A549 (cell line): Measurements from ENCODE around the gene SETD4. TPM values are rescaled to one million over a fixed set of nuclear protein-coding genes. Genes with fewer than 3 reads are reported as not detected.

ENCODE experiments used
- ATAC-seq, 2 experiments: fragments of 200-7000 bp in 1 of 2; fragments of >200 bp in 1 of 2; cut with Nextera tagmentation in 1 of 2; cut with Tn5 transposase in 1 of 2; 3 replicates each; pipeline versions ENCODE4 v1.8.0 to v1.9.1; 2018 to 2020; ENCODE audit warnings: mild to moderate bottlenecking in 1 of 2, moderate library complexity in 1 of 2
- CTCF ChIA-PET: fragments of 300-600 bp; sonication (Branson Sonifier 250); formaldehyde crosslinking; extraction: SDS; loops from one replicate; lab custom pipeline; 2021; ENCODE audit warnings: antibody characterized with exemption, inconsistent platforms; lab: Yijun Ruan, JAX
- POLR2A ChIA-PET: fragments of 350-600 bp; formaldehyde crosslinking; extraction: SDS; loops from one replicate; lab custom pipeline; 2021; ENCODE audit warnings: antibody characterized with exemption, inconsistent platforms; lab: Yijun Ruan, JAX
- DNase-seq, 2 experiments: peaks; one replicate each; pipeline versions ENCODE4 v3.0.0 to v3.0.0-alpha.2; 2011 to 2016; ENCODE audit warnings: low read depth in 1 of 2, low spot score in 1 of 2
- FAIRE-seq: peaks from 2 replicates; lab custom pipeline; 2011; peaks lifted over from hg19 to GRCh38; lab: Jason Lieb, UNC
- H3K27ac ChIP-seq, 2 experiments: fragments of >200 bp; sonication (Bioruptor Twin); formaldehyde crosslinking; 3 replicates each; pipeline ENCODE4 v1.5.1; 2016 to 2017
- H3K4me1 ChIP-seq: fragments of >200 bp; sonication (Bioruptor Twin); formaldehyde crosslinking; 3 replicates; pipeline ENCODE4 v1.6.1; 2016
- H3K4me2 ChIP-seq: fragments of >200 bp; sonication (Bioruptor Twin); formaldehyde crosslinking; 3 replicates; pipeline ENCODE4 v1.6.1; 2016
- H3K4me3 ChIP-seq: fragments of >200 bp; sonication (Bioruptor Twin); formaldehyde crosslinking; 3 replicates; pipeline ENCODE4 v1.5.1; 2016
- H3K9me3 ChIP-seq: fragments of >200 bp; sonication (Bioruptor Twin); formaldehyde crosslinking; 3 replicates; pipeline ENCODE4 v1.6.1; 2016
- BHLHE40 ChIP-seq: IDR thresholded peaks from 2 replicates; pipeline ENCODE4 v1.6.1; 2012; ENCODE audit warnings: low read depth, low read length, inconsistent platforms
- CBX2 ChIP-seq: fragments of 200-600 bp; sonication (generic); IDR thresholded peaks from 2 replicates; pipeline ENCODE4 v1.6.1; 2016; ENCODE audit warnings: low read depth, mild to moderate bottlenecking, borderline replicate concordance
- CBX8 ChIP-seq: fragments of 200-600 bp; sonication (generic); IDR thresholded peaks from 2 replicates; pipeline ENCODE4 v1.6.1; 2016
- EP300 ChIP-seq, 2 experiments: fragments of >200 bp; sonication (Bioruptor Twin); formaldehyde crosslinking; IDR thresholded peaks; 2 replicates in 1 of 2; 3 replicates in 1 of 2; pipeline ENCODE4 v1.6.1; 2016 to 2017
- HDAC2 ChIP-seq: fragments of 200-600 bp; sonication (generic); IDR thresholded peaks from 2 replicates; pipeline ENCODE4 v1.6.1; 2016
- HEYL ChIP-seq: fragments of 250-450 bp; sonication (Bioruptor Pico); IDR thresholded peaks from 2 replicates; pipeline ENCODE4 v1.8.0; 2021; ENCODE audit warnings: mild to moderate bottlenecking, moderate library complexity
- HMGXB4 ChIP-seq: fragments of 250-450 bp; sonication (Bioruptor Pico); IDR thresholded peaks from 2 replicates; pipeline ENCODE4 v1.5.0; 2021; ENCODE audit warnings: mild to moderate bottlenecking, moderate library complexity, borderline replicate concordance
- HOXA7 ChIP-seq: fragments of 250-450 bp; sonication (Bioruptor Pico); IDR thresholded peaks from 2 replicates; pipeline ENCODE4 v1.5.0; 2020; ENCODE audit warnings: mild to moderate bottlenecking, moderate library complexity
- KDM5A ChIP-seq: fragments of 200-600 bp; sonication (generic); IDR thresholded peaks from 2 replicates; pipeline ENCODE4 v1.6.1; 2016; ENCODE audit warnings: antibody characterized with exemption, mild to moderate bottlenecking
- MAFK ChIP-seq: fragments of 450-650 bp; IDR thresholded peaks from 2 replicates; pipeline ENCODE4 v1.6.1; 2014; ENCODE audit not compliant: partially characterized antibody
- NFE2L2 ChIP-seq: fragments of 150-350 bp; conservative IDR thresholded peaks from 2 replicates; pipeline ENCODE4 v1.6.1; 2014; ENCODE audit warnings: low read length
- PBX3 ChIP-seq: IDR thresholded peaks from 2 replicates; pipeline ENCODE4 v1.6.1; 2012
- RCOR1 ChIP-seq: fragments of 150-350 bp; IDR thresholded peaks from 2 replicates; pipeline ENCODE4 v1.6.1; 2014; ENCODE audit warnings: antibody characterized with exemption, low read length, low read depth
- RFX5 ChIP-seq: fragments of 450-650 bp; IDR thresholded peaks from 2 replicates; pipeline ENCODE4 v1.7.1; 2014; ENCODE audit warnings: antibody characterized with exemption, mild to moderate bottlenecking, moderate library complexity
- SMC3 ChIP-seq: fragments of >200 bp; sonication (Bioruptor Twin); formaldehyde crosslinking; IDR thresholded peaks from 3 replicates; pipeline ENCODE4 v1.6.1; 2018; ENCODE audit warnings: inconsistent platforms
- TFCP2L1 ChIP-seq: fragments of 250-450 bp; sonication (Bioruptor Pico); IDR thresholded peaks from 2 replicates; pipeline ENCODE4 v1.5.0; 2021; ENCODE audit warnings: mild to moderate bottlenecking
- ZNF302 ChIP-seq: fragments of 250-450 bp; sonication (Bioruptor Pico); IDR thresholded peaks from 2 replicates; pipeline ENCODE4 v1.9.0; 2021; ENCODE audit warnings: inconsistent platforms, mild to moderate bottlenecking, moderate library complexity
- WGBS: methylation state at CpG from one replicate; pipeline ENCODE4 v1.1.6; 2017; ENCODE audit errors: missing lambda C conversion rate; 5-methylcytosine and 5-hydroxymethylcytosine counted together
- polyA plus RNA-seq, 4 experiments: library from polyadenylated mRNA; depleted of rRNA in 3 of 4; stranded (reverse); fragments of >200 nt; fragmentation: RNase III in 1 of 4; extraction: RNeasy Plus Mini Kit Qiagen cat#74134 plus additional on column Dnase treatment in 1 of 4; gene quantifications; 2 replicates in 3 of 4; 3 replicates in 1 of 4; pipeline ENCODE4 v1.2.3, GENCODE V29; 2011 to 2017
- TF ChIP-seq, protein P1 (sequence below): IDR thresholded peaks from 2 replicates; pipeline ENCODE4 v1.6.1; 2012; ENCODE audit warnings: low read depth, borderline replicate concordance
- TF ChIP-seq, protein P2 (sequence below): fragments of >200 bp; sonication (Bioruptor Twin); formaldehyde crosslinking; IDR thresholded peaks from 3 replicates; pipeline ENCODE4 v1.6.1; 2016

The SETD4 gene
- polyA plus RNA-seq, 2 of the 4 experiments (the other 2 are of a cell fraction), result 10.3 to 17.1 TPM

DNA sequence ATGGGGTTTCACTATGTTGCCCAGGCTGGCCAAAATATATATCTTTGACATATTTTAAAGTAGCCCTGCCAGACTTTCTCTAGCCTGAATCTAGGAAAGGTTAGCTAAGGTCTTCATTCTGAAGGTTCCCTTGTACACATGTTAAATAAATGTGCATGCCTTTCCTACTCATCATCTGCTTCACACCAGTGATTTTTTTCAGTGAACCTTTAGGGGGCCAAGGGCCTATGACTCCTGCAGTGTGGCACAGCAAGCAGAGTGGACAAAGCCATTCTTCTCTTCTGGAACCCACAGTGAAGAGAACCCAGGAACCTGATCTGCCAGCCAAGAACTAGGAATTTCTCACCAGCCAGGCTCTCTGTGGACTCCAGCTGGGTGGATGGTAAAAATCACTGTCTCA is 32.4 kb upstream of the SETD4 start:
- CTCF ChIA-PET, result no interaction called here
- FAIRE-seq, result no peak

DNA sequence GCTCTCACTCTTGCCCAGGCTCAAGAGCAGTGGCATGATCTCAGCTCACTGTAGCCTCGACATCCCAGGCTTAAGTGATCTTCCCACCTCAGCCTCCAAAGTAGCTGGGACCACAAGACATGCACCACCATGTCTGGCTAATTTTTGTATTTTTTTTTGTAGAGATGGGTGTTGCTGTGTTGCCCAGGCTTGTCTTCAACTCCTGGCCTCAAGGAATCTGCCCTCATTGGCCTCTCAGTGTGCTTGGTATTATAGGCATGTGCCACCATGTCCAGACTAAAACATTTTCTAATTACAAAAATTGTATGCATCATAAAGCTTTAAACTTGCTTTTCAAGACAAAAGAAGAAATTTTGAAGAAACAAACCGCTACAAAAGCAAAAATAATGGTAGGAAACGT is 29.6 kb upstream of the SETD4 start:
- H3K9me3 ChIP-seq, result no peaks in the 10 kb centered on the region
- 70% methylated on average over 3 of the region's 3 CpGs for WGBS
- no peaks in the 10 kb centered on the region for H3K4me1 ChIP-seq
- no peak overlapping the region for H3K4me3 ChIP-seq
- TF ChIP-seq TFCP2L1 (CRISPR knock-in tag), result no peak
- TF ChIP-seq PBX3, result no peak
- TF ChIP-seq KDM5A, result no peak
- H3K4me2 ChIP-seq, result no peak overlapping the region
- FAIRE-seq (no peak), DNase-seq (no peak), ATAC-seq (no peak)
- CTCF ChIA-PET, result no interaction called here
- POLR2A ChIA-PET, result no interaction called here
- H3K27ac ChIP-seq, result no peak overlapping the region

More for the DNA sequence above, 32.4 kb upstream of the SETD4 start:
- TF ChIP-seq SMC3, result no peak
- TF ChIP-seq NFE2L2, result no peak
- TF ChIP-seq HMGXB4 (CRISPR knock-in tag), result no peak
- no peak for TF ChIP-seq RCOR1
- TF ChIP-seq EP300 (IDR thresholded peaks at IDR 0.05), result no peak
- H3K4me1 ChIP-seq, result no peaks in the 10 kb centered on the region
- no peak overlapping the region for H3K4me2 ChIP-seq
- POLR2A ChIA-PET, result interaction anchor here (1.5 kb wide), 1 partner anchor 23 kb away, joined by 3 read pairs; the partner anchor contains the start of gene CBR1
- DNase-seq (no peak), ATAC-seq (no peak)
- H3K27ac ChIP-seq, result no peak overlapping the region
- H3K9me3 ChIP-seq, result no peaks in the 10 kb centered on the region
- no peak overlapping the region for H3K4me3 ChIP-seq

DNA sequence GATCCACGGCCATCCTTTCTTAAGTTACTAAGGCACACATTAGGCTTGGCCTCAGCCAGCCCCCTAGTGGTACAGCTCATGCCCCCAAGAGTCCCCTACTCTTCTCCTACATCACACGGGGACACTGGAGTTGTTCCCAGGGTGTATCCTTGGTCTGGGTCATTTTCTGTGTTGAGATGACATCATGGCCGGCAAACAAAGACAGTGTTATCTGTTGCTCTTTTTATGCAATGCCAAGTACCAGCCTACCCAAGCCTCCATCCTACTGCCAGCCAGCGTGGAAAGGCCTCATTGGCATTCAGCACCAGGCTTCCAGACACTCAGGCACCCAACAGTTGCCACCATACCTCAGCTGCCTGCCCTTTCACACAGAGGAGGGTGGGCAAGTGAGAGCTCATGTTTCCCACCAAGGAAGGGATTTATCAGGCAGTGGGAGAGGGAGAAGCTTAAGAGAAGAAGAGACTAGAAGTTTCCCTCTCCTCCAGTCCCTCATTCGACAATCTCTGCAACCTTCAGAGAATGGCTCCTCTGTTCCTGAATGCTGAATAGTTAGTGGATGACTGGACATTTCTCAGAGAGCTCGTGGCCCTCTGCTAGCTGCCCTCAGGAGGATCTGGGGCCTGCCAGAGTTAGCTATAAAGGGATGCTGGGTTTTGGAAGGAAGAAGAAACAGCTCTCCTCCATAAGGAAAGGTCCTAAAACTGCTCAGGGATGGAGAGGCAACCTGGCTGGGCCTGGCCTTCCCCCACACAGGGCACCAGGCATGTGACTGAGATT is 27.2 kb upstream of the SETD4 start:
- FAIRE-seq, result no peak
- no peak for TF ChIP-seq RFX5
- no peak for TF ChIP-seq MAFK
- no peak overlapping the region for H3K4me3 ChIP-seq
- no peaks in the 10 kb centered on the region for H3K4me1 ChIP-seq
- no peaks in the 10 kb centered on the region for H3K9me3 ChIP-seq
- no peak for DNase-seq
- WGBS, result 54% methylated on average over 6 of the region's 6 CpGs
- no peak overlapping the region for H3K27ac ChIP-seq
- peak in 1 of 2 experiments; percentile 61; a peak in 2 of 6 replicates for ATAC-seq
- POLR2A ChIA-PET, result interaction anchor here (0.6 kb wide), 1 partner anchor 14 kb away, joined by 4 read pairs; no protein-coding TSS in a partner anchor
- CTCF ChIA-PET, result interaction anchor here (0.9 to 2.4 kb wide), 4 partner anchors 10 to 39 kb away, joined by 3 to 12 read pairs (median 4); no protein-coding TSS in a partner anchor
- H3K4me2 ChIP-seq, result no peak overlapping the region

- DNase-seq (no peak), FAIRE-seq (no peak), ATAC-seq (no peak)
- ChIA-PET CTCF (interaction anchor here (1.1 to 1.3 kb wide), 2 partner anchors 30 to 31 kb away, joined by 3 read pairs; no protein-coding TSS in a partner anchor), POLR2A (no interaction called here)
- no peak for TF ChIP-seq CBX8
- no peak overlapping the region for H3K27ac ChIP-seq
- no peak overlapping the region for H3K4me3 ChIP-seq
- H3K4me2 ChIP-seq, result no peak overlapping the region
- H3K9me3 ChIP-seq, result no peaks in the 10 kb centered on the region
- 50% methylated on average over 3 of the region's 3 CpGs for WGBS
- no peaks in the 10 kb centered on the region; the same call in 2 of the 3 replicates for H3K4me1 ChIP-seq
These were observed 21.9 kb upstream of the SETD4 start for GRCh38 chr21:36082237-36082664.

- ChIA-PET CTCF (no interaction called here), POLR2A (no interaction called here)
- ATAC-seq, result no peak
- Histone ChIP-seq H3K9me3 (no peaks in the 10 kb centered on the region), H3K4me3 (no peak overlapping the region), H3K4me2 (no peak overlapping the region), H3K27ac (no peak overlapping the region), H3K4me1 (peaks cover 8% of the 10 kb centered on the region; the same call in 1 of the 3 replicates)
- DNase-seq, result no peak
- no peak for FAIRE-seq
- whole genome bisulfite sequencing, result 87% methylated on average over 1 of the region's 1 CpG
- TF ChIP-seq CBX2 (no peak), BHLHE40 (no peak), MAFK (no peak), SMC3 (no peak), HMGXB4 (CRISPR knock-in tag) (no peak), ZNF302 (CRISPR knock-in tag) (no peak), HEYL (CRISPR knock-in tag) (no peak), HOXA7 (CRISPR knock-in tag) (no peak), HDAC2 (no peak)
- TF ChIP-seq, protein P1, sequence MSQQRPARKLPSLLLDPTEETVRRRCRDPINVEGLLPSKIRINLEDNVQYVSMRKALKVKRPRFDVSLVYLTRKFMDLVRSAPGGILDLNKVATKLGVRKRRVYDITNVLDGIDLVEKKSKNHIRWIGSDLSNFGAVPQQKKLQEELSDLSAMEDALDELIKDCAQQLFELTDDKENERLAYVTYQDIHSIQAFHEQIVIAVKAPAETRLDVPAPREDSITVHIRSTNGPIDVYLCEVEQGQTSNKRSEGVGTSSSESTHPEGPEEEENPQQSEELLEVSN, result no peak
- TF ChIP-seq, protein P2, sequence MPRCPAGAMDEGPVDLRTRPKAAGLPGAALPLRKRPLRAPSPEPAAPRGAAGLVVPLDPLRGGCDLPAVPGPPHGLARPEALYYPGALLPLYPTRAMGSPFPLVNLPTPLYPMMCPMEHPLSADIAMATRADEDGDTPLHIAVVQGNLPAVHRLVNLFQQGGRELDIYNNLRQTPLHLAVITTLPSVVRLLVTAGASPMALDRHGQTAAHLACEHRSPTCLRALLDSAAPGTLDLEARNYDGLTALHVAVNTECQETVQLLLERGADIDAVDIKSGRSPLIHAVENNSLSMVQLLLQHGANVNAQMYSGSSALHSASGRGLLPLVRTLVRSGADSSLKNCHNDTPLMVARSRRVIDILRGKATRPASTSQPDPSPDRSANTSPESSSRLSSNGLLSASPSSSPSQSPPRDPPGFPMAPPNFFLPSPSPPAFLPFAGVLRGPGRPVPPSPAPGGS, result no peak
These were observed 20.1 kb upstream of the SETD4 start for GRCh38 chr21:36080386-36080785.
